22Rv1 (cell line): Measurements from ENCODE around the gene ANAPC13.

Experiments
- CTCF ChIP-seq: fragments of 450-650 bp; IDR thresholded peaks from 2 replicates; pipeline ENCODE4 v1.5.1; 2017; ENCODE audit warnings: mild to moderate bottlenecking
- ZFX ChIP-seq: fragments of 450-650 bp; IDR thresholded peaks from 2 replicates; pipeline ENCODE4 v1.6.1; 2017; ENCODE audit warnings: antibody characterized with exemption, borderline replicate concordance

- TF ChIP-seq CTCF (no peak), ZFX (no peak)
Measured at GRCh38 chr3:134430950-134431445, 54.8 kb downstream of the ANAPC13 start.
